CD14-positive monocyte (primary cell): ENCODE data around the gene THEM4. TPM values are rescaled to one million over a fixed set of nuclear protein-coding genes. Genes with fewer than 3 reads are reported as not detected.
A peak's percentile ranks its signal among the peaks of the same experiment; 100 is the strongest.

Source experiments
- DNase-seq, 3 donors: peaks; one replicate each; pipeline ENCODE4 v3.0.0-alpha.2; 2011 to 2022
- H2AFZ ChIP-seq: 2 replicates; pipeline ENCODE4 v1.6.0; 2012; ENCODE audit warnings: mild to moderate bottlenecking, low read depth, low read length, inconsistent platforms; ENCODE audit not compliant: insufficient read depth, poor library complexity, severe bottlenecking
- H3K27ac ChIP-seq, 2 donors: 1 replicate in 1 of 2; 2 replicates in 1 of 2; pipeline ENCODE4 v1.5.1; 2012 to 2013; ENCODE audit warnings: low read length in 2 of 2, control low read depth in 1 of 2, inconsistent platforms in 1 of 2, low read depth in 1 of 2, mild to moderate bottlenecking in 1 of 2
- H3K27me3 ChIP-seq, 2 donors: one replicate each; pipeline versions ENCODE4 v1.6.0 to v1.6.1; 2011 to 2013; ENCODE audit warnings: low read length in 2 of 2; ENCODE audit not compliant: control insufficient read depth in 2 of 2, insufficient read depth in 2 of 2
- H3K36me3 ChIP-seq, 2 donors: replicated peaks in 1 of 2; 1 replicate in 1 of 2; 2 replicates in 1 of 2; pipeline versions ENCODE4 v1.5.1 to v1.6.1; 2012 to 2013; ENCODE audit warnings: low read length in 2 of 2, control low read depth in 1 of 2, inconsistent platforms in 1 of 2, mild to moderate bottlenecking in 1 of 2; ENCODE audit not compliant: insufficient read depth in 2 of 2, control insufficient read depth in 1 of 2
- H3K4me1 ChIP-seq, 2 donors: 1 replicate in 1 of 2; 2 replicates in 1 of 2; pipeline versions ENCODE4 v1.5.1 to v1.6.1; 2012 to 2013; ENCODE audit warnings: low read length in 2 of 2, control low read depth in 1 of 2, inconsistent platforms in 1 of 2, mild to moderate bottlenecking in 1 of 2, moderate library complexity in 1 of 2; ENCODE audit not compliant: insufficient read depth in 2 of 2, control insufficient read depth in 1 of 2
- H3K4me2 ChIP-seq: replicated peaks from 2 replicates; pipeline ENCODE3; 2012; ENCODE audit warnings: low read length, moderate library complexity, mild to moderate bottlenecking; ENCODE audit not compliant: poor library complexity, severe bottlenecking; ENCODE audit errors: extremely low read depth
- H3K4me3 ChIP-seq, 3 experiments: fragments of 200-600 bp in 1 of 3; sonication (generic) in 1 of 3; replicated peaks in 1 of 3; 1 replicate in 2 of 3; 2 replicates in 1 of 3; pipeline ENCODE4 v1.5.1; 2011 to 2013; ENCODE audit warnings: low read length in 3 of 3, mild to moderate bottlenecking in 3 of 3, control low read depth in 2 of 3, low read depth in 2 of 3, inconsistent platforms in 1 of 3, moderate library complexity in 1 of 3
- H3K79me2 ChIP-seq: 2 replicates; pipeline ENCODE4 v1.6.0; 2012; ENCODE audit warnings: mild to moderate bottlenecking, control low read depth, inconsistent platforms, low read length, moderate library complexity; ENCODE audit not compliant: insufficient read depth
- H3K9ac ChIP-seq: 2 replicates; pipeline ENCODE4 v1.6.0; 2017; ENCODE audit warnings: low read length, mild to moderate bottlenecking; ENCODE audit not compliant: insufficient read depth, poor library complexity, severe bottlenecking
- H3K9me3 ChIP-seq, 2 donors: replicated peaks in 1 of 2; 1 replicate in 1 of 2; 2 replicates in 1 of 2; pipeline versions ENCODE4 v1.5.1 to v1.6.1; 2012 to 2013; ENCODE audit warnings: low read length in 2 of 2, control low read depth in 1 of 2; ENCODE audit not compliant: control insufficient read depth in 1 of 2, insufficient read depth in 1 of 2
- H4K20me1 ChIP-seq: 2 replicates; pipeline ENCODE4 v1.6.0; 2012; ENCODE audit warnings: mild to moderate bottlenecking, low read length, control low read depth, moderate library complexity; ENCODE audit not compliant: insufficient read depth
- H3K27ac Mint-ChIP-seq, 7 donors: one replicate each; pipeline ENCODE4 v1.8.0; 2020; ENCODE audit warnings: mild to moderate bottlenecking in 7 of 7, mixed read lengths in 7 of 7, moderate library complexity in 6 of 7, inconsistent platforms in 2 of 7
- H3K27me3 Mint-ChIP-seq, 3 donors: one replicate each; pipeline ENCODE4 v1.8.0; 2021 to 2022; ENCODE audit warnings: low read depth in 3 of 3, mild to moderate bottlenecking in 3 of 3, mixed read lengths in 3 of 3, moderate library complexity in 3 of 3, inconsistent platforms in 1 of 3
- H3K36me3 Mint-ChIP-seq, 2 donors: one replicate each; pipeline ENCODE4 v1.8.0; 2020; ENCODE audit warnings: mixed read lengths in 2 of 2, inconsistent platforms in 1 of 2, mild to moderate bottlenecking in 1 of 2
- H3K4me1 Mint-ChIP-seq: one replicate; pipeline ENCODE4 v1.8.0; 2020; ENCODE audit warnings: mild to moderate bottlenecking, mixed read lengths
- H3K4me3 Mint-ChIP-seq, 2 donors: one replicate each; pipeline ENCODE4 v1.8.0; 2020; ENCODE audit warnings: mild to moderate bottlenecking in 2 of 2, mixed read lengths in 2 of 2, moderate library complexity in 1 of 2
- H3K9me3 Mint-ChIP-seq, 7 donors: one replicate each; pipeline ENCODE4 v1.8.0; 2020 to 2022; ENCODE audit warnings: mixed read lengths in 7 of 7, mild to moderate bottlenecking in 6 of 7, moderate library complexity in 6 of 7, inconsistent platforms in 2 of 7
- WGBS: methylation state at CpG from one replicate; pipeline ENCODE4 v1.1.5; 2013; ENCODE audit warnings: missing lambda C conversion rate; ENCODE audit not compliant: insufficient coverage; 5-methylcytosine and 5-hydroxymethylcytosine counted together
- intact Hi-C, 2 donors: fragments of 100-400 bp; cut with micrococcal nuclease; formaldehyde crosslinking; loops; one replicate each; pipeline versions ENCODE4 v1.15.0 to v1.15.1; 2023
- polyA plus RNA-seq, 3 donors: library from polyadenylated mRNA; depleted of rRNA in 1 of 3; unstranded in 2 of 3; stranded (reverse) in 1 of 3; fragments of 300-500 nt in 2 of 3; fragments of >200 nt in 1 of 3; fragmentation: Illumina TruSeq in 2 of 3; gene quantifications; 1 replicate in 2 of 3; 2 replicates in 1 of 3; pipeline ENCODE4 v1.2.3, GENCODE V29; 2012 to 2021
- TF ChIP-seq, protein P1 (sequence below): fragments of 200-600 bp; IDR thresholded peaks from one replicate; pipeline ENCODE4 v1.8.0; 2022; ENCODE audit warnings: antibody characterized with exemption, mild to moderate bottlenecking

The THEM4 gene
- polyA plus RNA-seq, 3 donors = 3.7 to 6.0 (median 4.6) TPM

GRCh38 chr1:151858886-151859665 is 50.2 kb downstream of the THEM4 start:
- Histone ChIP-seq H3K27me3 (no peaks in the 10 kb centered on the region), H2AFZ (no peak overlapping the region), H3K4me3 (no peak overlapping the region), H4K20me1 (no peaks in the 10 kb centered on the region), H3K27ac (no peak overlapping the region), H3K9me3 (no peaks in the 10 kb centered on the region), H3K79me2 (no peaks in the 10 kb centered on the region), H3K4me1 (peaks cover 41 to 42% of the 10 kb centered on the region in 2 donors), H3K4me2 (no peak overlapping the region), H3K9ac (no peak overlapping the region), H3K36me3 (no peaks in the 10 kb centered on the region)
- Mint-ChIP-seq H3K27me3 (peaks cover 0 to 3% (median 1%) of the 10 kb centered on the region in 3 donors), H3K4me1 (peaks cover 53% of the 10 kb centered on the region), H3K4me3 (no peak overlapping the region), H3K36me3 (no peaks in the 10 kb centered on the region), H3K9me3 (peaks cover 0 to 8% (median 3%) of the 10 kb centered on the region in 7 donors), H3K27ac (peak overlapping the region in 1 of 7 donors; percentile 9)
- intact Hi-C loops = no loop called here
- no peak for DNase-seq
- TF ChIP-seq, protein P1, sequence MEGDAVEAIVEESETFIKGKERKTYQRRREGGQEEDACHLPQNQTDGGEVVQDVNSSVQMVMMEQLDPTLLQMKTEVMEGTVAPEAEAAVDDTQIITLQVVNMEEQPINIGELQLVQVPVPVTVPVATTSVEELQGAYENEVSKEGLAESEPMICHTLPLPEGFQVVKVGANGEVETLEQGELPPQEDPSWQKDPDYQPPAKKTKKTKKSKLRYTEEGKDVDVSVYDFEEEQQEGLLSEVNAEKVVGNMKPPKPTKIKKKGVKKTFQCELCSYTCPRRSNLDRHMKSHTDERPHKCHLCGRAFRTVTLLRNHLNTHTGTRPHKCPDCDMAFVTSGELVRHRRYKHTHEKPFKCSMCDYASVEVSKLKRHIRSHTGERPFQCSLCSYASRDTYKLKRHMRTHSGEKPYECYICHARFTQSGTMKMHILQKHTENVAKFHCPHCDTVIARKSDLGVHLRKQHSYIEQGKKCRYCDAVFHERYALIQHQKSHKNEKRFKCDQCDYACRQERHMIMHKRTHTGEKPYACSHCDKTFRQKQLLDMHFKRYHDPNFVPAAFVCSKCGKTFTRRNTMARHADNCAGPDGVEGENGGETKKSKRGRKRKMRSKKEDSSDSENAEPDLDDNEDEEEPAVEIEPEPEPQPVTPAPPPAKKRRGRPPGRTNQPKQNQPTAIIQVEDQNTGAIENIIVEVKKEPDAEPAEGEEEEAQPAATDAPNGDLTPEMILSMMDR = no peak
- 97% methylated on average over 6 of the region's 6 CpGs for WGBS

DNA sequence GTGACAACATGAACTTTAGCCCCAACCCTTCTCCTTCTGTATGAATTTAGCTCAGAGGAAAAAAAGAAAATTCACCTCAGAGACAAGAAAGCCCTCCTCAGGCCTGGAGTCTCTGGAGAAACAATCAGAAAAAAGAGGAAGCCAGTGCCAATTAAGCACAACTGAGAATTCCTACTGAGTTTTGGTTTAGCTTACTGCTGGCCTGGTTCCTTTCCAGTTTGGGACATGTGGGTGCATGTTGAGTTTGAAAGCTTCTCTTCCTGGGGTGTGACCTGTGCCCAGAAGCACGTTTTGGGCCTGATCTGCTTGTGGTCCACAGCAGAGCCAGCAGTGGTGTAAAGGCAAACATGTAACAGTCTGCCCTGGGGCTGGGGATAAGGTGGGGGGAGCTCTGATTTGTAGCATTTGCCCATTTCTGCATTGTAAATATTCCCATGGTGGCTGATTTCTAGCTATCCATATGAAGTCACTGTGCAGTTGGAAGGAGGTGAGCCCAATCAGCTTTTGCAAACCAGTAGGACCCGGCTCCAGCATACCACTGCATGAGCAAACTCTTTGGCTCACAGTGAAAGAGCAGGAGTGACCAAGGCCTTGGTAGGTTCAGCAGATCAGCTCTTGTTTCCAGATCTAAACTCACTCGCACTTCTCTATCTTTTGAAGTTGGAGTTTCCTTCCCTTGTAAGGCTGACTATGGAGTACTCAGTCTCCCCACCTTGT is 51.1 kb downstream of the THEM4 start:
- Histone ChIP-seq H3K4me2 (no peak overlapping the region), H3K27me3 (no peaks in the 10 kb centered on the region), H2AFZ (peak overlapping the region; percentile 6), H3K79me2 (no peaks in the 10 kb centered on the region), H3K36me3 (no peaks in the 10 kb centered on the region), H3K9me3 (no peaks in the 10 kb centered on the region), H3K27ac (no peak overlapping the region), H3K4me3 (no peak overlapping the region), H4K20me1 (no peaks in the 10 kb centered on the region), H3K4me1 (peaks cover 41 to 42% of the 10 kb centered on the region in 2 donors), H3K9ac (no peak overlapping the region)
- Mint-ChIP-seq H3K36me3 (no peaks in the 10 kb centered on the region), H3K27me3 (peaks cover 1 to 3% (median 3%) of the 10 kb centered on the region in 3 donors), H3K27ac (peak overlapping the region in 1 of 7 donors; percentile 73), H3K4me1 (peaks cover 58% of the 10 kb centered on the region), H3K9me3 (peaks cover 0 to 8% (median 3%) of the 10 kb centered on the region in 7 donors), H3K4me3 (no peak overlapping the region)
- intact Hi-C loops = no loop called here
- 36% methylated on average over 3 of the region's 3 CpGs for WGBS
- DNase-seq = no peak
- TF ChIP-seq, protein P1 = no peak
